NCI-H146 treated with DMSO at 0.1 percent for 48 hours (cell line): Measurements from ENCODE around the gene NRP1.

Source experiments
- DNase-seq: peaks from one replicate; lab custom pipeline; 2025; ENCODE audit not compliant: unreplicated experiment; lab: John Stamatoyannopoulos, UW

NRP1 gene

GRCh38 chr10:33267708-33268107 is 66.8 kb downstream of the NRP1 start:
- no peak for DNase-seq

GRCh38 chr10:33265621-33266020 is 68.8 kb downstream of the NRP1 start:
- no peak for DNase-seq

DNA sequence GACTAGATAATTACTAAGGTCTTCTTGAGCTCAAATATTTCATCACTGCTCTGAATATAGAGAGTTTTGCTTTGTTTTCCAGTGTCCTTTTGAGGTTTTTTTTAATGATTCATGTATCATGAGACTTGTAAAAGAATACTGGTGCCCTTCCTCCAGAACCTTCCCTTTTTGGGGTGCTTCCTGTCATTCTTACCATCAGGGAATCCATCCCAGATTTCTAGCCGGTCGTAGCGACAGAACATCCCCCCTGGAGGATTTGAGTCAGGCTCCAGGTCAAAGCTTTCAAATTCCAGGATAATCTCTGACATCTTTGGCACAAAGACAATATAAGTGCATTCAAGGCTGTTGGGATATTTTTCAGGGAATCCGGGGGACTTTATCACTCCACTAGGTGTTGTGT is 71.0 kb downstream of the NRP1 start:
- no peak for DNase-seq

DNA sequence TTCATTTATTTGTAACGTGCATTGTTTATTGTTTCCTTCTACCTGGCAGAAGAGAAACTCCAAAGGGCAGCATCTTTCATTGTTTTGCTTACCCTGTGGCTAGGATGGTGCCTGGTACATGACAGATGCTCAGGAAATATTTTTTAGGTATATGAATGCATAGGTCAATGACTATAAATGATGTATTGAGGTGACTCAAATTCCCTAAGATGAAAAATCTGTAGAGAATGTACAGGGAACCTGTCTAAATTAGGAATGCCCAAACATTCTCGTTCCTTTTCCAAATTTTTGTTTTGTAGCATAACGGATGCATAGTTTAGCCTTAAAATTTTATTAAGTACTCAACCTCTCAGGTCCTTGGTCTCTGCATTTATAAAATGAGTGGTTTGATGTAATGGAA is 71.6 kb downstream of the NRP1 start:
- no peak for DNase-seq

GRCh38 chr10:33260403-33261149 is 73.9 kb downstream of the NRP1 start:
- no peak for DNase-seq

GRCh38 chr10:33258967-33259366 is 75.5 kb downstream of the NRP1 start:
- DNase-seq = no peak

DNA sequence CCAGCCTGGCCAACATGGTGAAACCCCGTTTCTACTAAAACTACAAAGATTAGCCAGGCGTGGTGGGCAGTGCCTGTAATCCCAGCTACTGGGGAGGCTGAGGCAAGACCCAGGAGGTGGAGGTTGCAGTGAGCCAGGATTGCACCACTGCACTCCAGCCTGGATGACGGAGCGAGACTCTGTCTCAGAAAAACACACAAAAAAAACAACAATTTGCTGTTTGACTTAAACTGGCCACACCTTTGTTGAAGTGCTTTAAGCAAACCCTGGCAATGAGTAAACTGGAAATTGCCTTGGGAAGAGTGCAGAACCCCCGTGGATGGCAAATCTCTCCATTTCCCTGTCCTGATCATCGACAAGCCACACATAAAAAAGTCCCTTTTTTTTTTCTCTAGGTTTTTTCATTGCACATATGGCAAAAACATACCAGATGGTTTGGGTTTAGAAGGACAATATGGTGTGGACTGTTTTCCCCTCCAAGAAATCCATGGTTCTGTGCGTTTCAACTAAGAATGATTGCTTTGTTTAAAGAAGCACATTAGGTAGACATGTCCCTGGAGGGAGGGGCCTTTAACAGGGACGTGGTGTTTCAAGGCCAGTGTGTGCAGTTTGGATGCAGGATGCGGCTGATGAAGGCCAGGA is 76.9 kb downstream of the NRP1 start:
- no peak for DNase-seq

DNA sequence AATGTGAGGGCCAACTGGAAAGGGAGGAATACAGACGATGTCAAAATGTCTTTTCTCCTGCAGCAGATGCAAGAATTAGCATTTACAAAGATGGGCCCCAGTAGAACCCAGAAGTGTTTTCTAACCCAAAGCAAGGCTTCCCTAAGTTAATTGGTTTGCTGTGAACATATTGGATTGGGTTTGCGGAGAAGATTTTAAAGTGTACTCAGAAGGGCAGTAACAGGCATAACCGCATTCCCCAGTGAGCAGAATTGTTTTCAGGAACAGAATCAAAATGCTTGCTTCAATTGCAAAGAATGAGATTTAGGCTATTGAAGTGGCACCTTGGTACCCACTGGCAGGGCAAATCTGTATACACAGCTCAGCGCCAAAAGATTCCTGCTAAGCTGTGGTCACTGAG is 78.0 kb downstream of the NRP1 start:
- DNase-seq = no peak

GRCh38 chr10:33254556-33255160 is 79.8 kb downstream of the NRP1 start:
- no peak for DNase-seq

DNA sequence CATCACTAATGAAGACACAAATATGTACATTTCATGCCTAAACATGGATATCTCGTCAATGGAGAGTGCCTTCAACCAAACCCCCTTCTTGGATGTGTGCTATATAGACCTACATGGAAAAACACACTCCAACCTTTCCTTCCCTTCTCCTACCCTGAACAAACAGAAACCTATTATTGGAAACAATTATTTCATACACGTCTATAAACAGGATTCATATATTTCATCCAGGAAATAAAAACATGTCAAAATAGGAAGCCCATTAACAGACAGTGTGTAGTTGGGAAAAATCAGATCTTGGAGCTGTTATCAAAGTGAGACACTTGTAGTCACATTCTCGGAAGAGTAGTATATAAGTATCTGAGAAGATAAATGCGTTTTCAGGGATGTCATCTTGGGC is 81.1 kb downstream of the NRP1 start:
- DNase-seq = no peak

DNA sequence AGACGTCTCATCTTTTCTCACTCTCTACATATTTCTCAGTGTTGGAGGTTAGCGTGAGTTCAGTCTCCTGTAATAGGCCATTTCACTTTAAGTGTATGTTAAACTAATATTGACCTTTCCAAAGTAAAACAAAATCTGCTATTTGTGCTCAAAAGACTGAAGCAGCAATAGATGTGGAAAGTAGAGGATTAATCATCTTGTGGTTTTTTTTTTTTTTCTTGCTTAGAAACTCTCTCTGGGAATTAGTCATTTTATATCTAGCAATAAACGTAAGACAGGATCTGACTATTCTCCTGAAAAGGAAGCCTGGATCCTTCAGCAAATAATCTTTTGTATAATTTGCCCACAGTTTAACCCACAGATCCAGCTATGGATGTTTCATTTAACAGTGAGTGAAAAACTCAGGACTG is 81.7 kb downstream of the NRP1 start:
- no peak for DNase-seq

GRCh38 chr10:33252324-33252723 is 82.1 kb downstream of the NRP1 start:
- no peak for DNase-seq

GRCh38 chr10:33249659-33250345 is 84.7 kb downstream of the NRP1 start:
- DNase-seq = no peak

GRCh38 chr10:33249137-33249536 is 85.3 kb downstream of the NRP1 start:
- no peak for DNase-seq

GRCh38 chr10:33248638-33249037 is 85.8 kb downstream of the NRP1 start:
- no peak for DNase-seq

DNA sequence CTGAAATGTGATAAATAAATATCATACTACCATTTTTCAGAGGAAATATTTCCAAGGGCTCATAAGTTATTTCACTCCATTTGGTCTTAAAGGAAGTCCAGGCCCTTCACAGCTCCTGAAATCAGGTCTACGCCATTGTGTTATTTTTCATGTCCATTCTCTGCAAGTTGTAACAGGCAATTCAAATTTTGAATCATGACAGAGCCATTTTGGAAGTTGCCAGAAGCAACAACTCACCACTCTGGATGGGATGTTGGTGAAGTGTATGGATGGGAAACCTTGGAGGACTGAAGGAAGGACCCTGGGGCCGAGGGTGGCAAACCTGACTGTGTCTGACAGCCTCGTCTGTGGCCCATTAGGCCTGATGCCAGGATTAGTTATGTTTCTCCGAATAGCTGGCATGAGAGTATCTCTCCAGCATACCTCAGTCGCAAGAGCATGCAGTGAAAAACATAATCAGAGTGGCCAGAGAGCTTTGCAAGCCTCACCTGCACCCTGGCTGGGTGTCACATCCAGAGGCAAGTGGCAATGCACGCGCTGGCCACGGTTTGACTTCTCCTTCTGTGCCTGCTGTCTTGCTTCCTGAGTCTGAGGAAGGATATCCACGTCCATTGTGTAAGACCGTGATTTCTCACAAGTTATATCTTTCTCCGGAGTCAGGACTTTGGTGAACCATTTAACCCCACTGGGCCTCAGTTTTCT is 87.1 kb downstream of the NRP1 start:
- DNase-seq = no peak

DNA sequence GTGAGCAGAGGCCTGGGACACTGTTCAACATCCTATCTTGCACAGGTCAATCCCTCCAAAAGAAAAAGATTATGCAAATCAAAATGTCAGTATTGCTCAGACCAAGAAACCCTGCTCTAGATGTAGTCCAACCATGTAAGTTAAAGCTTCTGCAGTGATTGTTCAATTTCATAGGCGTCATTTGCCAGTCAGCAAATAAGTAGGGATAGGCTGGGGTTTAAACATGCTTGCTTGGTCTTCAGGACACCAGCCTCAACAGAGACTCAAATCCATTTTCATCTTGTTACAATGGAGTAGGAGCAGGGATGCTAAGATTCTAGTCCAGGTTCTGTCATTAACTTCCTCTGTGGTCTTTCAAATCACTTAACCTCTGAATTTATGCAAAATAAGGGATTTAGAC is 89.1 kb downstream of the NRP1 start:
- DNase-seq = no peak

GRCh38 chr10:33244354-33244967 is 90.0 kb downstream of the NRP1 start:
- DNase-seq = no peak

- DNase-seq = no peak
These were observed 90.8 kb downstream of the NRP1 start for GRCh38 chr10:33243703-33244102.

GRCh38 chr10:33242931-33243330 is 91.5 kb downstream of the NRP1 start:
- no peak for DNase-seq

- no peak for DNase-seq
These were observed 93.1 kb downstream of the NRP1 start for GRCh38 chr10:33241351-33241750.
